Liver (tissue), 9 donors: ENCODE results near the gene GNPTAB. TPM values are rescaled to one million over a fixed set of nuclear protein-coding genes. Genes with fewer than 3 reads are reported as not detected.

Experiments used
- DNase-seq: peaks from one replicate; pipeline ENCODE4 v3.0.0-alpha.2; 2017; ENCODE audit warnings: low spot score
- H3K27ac ChIP-seq, 2 donors: one replicate each; pipeline ENCODE4 v1.7.0; 2013; ENCODE audit warnings: inconsistent platforms in 2 of 2, low read length in 2 of 2, control low read depth in 1 of 2, low read depth in 1 of 2, mild to moderate bottlenecking in 1 of 2
- H3K27me3 ChIP-seq, 4 donors: one replicate each; pipeline versions ENCODE4 v1.6.1 to v1.7.0; 2013; ENCODE audit warnings: low read length in 3 of 4, inconsistent platforms in 1 of 4, mild to moderate bottlenecking in 1 of 4, moderate library complexity in 1 of 4; ENCODE audit not compliant: control insufficient read depth in 4 of 4, insufficient read depth in 4 of 4
- H3K36me3 ChIP-seq, 4 donors: one replicate each; pipeline versions ENCODE4 v1.6.1 to v1.7.0; 2013; ENCODE audit warnings: low read length in 3 of 4, mild to moderate bottlenecking in 3 of 4, low read depth in 1 of 4, moderate library complexity in 1 of 4; ENCODE audit not compliant: control insufficient read depth in 4 of 4, insufficient read depth in 3 of 4
- H3K4me1 ChIP-seq, 4 donors: one replicate each; pipeline versions ENCODE4 v1.6.1 to v1.7.0; 2013; ENCODE audit warnings: low read length in 3 of 4, mild to moderate bottlenecking in 3 of 4, moderate library complexity in 1 of 4; ENCODE audit not compliant: control insufficient read depth in 4 of 4, insufficient read depth in 4 of 4
- H3K4me3 ChIP-seq, 3 donors: one replicate each; pipeline versions ENCODE4 v1.6.1 to v1.7.0; 2013; ENCODE audit warnings: low read length in 3 of 3, control low read depth in 1 of 3, low read depth in 1 of 3, mild to moderate bottlenecking in 1 of 3
- H3K9ac ChIP-seq, 2 donors: one replicate each; pipeline ENCODE4 v1.7.0; 2013; ENCODE audit warnings: low read length in 2 of 2, mild to moderate bottlenecking in 2 of 2, moderate library complexity in 2 of 2, control low read depth in 1 of 2, low read depth in 1 of 2
- H3K9me3 ChIP-seq, 4 donors: one replicate each; pipeline versions ENCODE4 v1.6.1 to v1.7.0; 2013; ENCODE audit warnings: low read length in 3 of 4; ENCODE audit not compliant: control insufficient read depth in 4 of 4
- ATF3 ChIP-seq: IDR thresholded peaks from 2 replicates; pipeline ENCODE4 v1.6.1; 2016; ENCODE audit warnings: antibody characterized with exemption
- CTCF ChIP-seq: fragments of 150-350 bp; IDR thresholded peaks from 2 replicates; pipeline ENCODE4 v1.5.1; 2017; ENCODE audit warnings: improper control_type of control experiment, low read depth, low read length; ENCODE audit not compliant: missing input control
- FOXA1 ChIP-seq: IDR thresholded peaks from 2 replicates; pipeline ENCODE4 v1.6.1; 2016; ENCODE audit warnings: antibody characterized with exemption
- FOXA2 ChIP-seq: IDR thresholded peaks from 2 replicates; pipeline ENCODE4 v1.6.1; 2016; ENCODE audit warnings: antibody characterized with exemption
- HNF4G ChIP-seq: IDR thresholded peaks from 2 replicates; pipeline ENCODE4 v1.6.1; 2016; ENCODE audit warnings: antibody characterized with exemption
- RAD21 ChIP-seq, 2 donors: IDR thresholded peaks; 2 replicates each; pipeline ENCODE4 v1.6.1; 2016; ENCODE audit warnings: antibody characterized with exemption in 2 of 2, mild to moderate bottlenecking in 2 of 2
- RXRA ChIP-seq, 2 donors: IDR thresholded peaks; 2 replicates each; pipeline ENCODE4 v1.6.1; 2017 to 2018; ENCODE audit warnings: antibody characterized with exemption in 2 of 2, mild to moderate bottlenecking in 1 of 2
- SP1 ChIP-seq: IDR thresholded peaks from 2 replicates; pipeline ENCODE4 v1.6.1; 2018; ENCODE audit warnings: antibody characterized with exemption, mild to moderate bottlenecking
- TAF1 ChIP-seq: conservative IDR thresholded peaks from 2 replicates; pipeline ENCODE4 v1.6.1; 2016; ENCODE audit warnings: antibody characterized with exemption, mild to moderate bottlenecking
- ZBTB33 ChIP-seq: IDR thresholded peaks from 2 replicates; pipeline ENCODE4 v1.6.1; 2016; ENCODE audit warnings: antibody characterized with exemption
- WGBS: extraction: QIAGEN DNeasy Blood & Tissue Kit; methylation state at CpG from one replicate; pipeline ENCODE4 v1.1.7; 2013; 5-methylcytosine and 5-hydroxymethylcytosine counted together
- polyA plus RNA-seq, 2 donors: library from polyadenylated mRNA; stranded (reverse) in 1 of 2; unstranded in 1 of 2; fragments of 200-250 nt in 1 of 2; fragments of >200 nt in 1 of 2; fragmentation: Nextera tagmentation in 1 of 2; extraction: Ambion mirVana in 1 of 2; gene quantifications; one replicate each; pipeline versions ENCODE4 v1.2.1 to v1.2.3, GENCODE V29; 2013 to 2015
- total RNA-seq, 2 donors: library from RNA; depleted of rRNA; stranded (reverse); fragments of >200 nt; gene quantifications; one replicate each; pipeline ENCODE4 v1.2.3, GENCODE V29; 2014
- donor health status: healthy.
- donor health status: healthy.
- donor health status: healthy.
- donor health status: healthy.
- donor health status: healthy.

GNPTAB gene
- total and polyA plus RNA-seq, 4 donors = 4.6 to 11.1 (median 7.7) TPM

GRCh38 chr12:101769865-101770264 is 60.9 kb downstream of the GNPTAB start:
- no peak overlapping the region for H3K4me3 ChIP-seq
- H3K27me3 ChIP-seq = no peaks in the 10 kb centered on the region
- no peak overlapping the region for H3K27ac ChIP-seq
- no peaks in the 10 kb centered on the region for H3K4me1 ChIP-seq
- no peaks in the 10 kb centered on the region for H3K9me3 ChIP-seq
- H3K36me3 ChIP-seq = peaks cover 0 to 7% (median 0%) of the 10 kb centered on the region in 4 donors
- 65% methylated on average over 5 of the region's 5 CpGs for WGBS
- DNase-seq = no peak
- TF ChIP-seq RAD21 (IDR thresholded peaks at IDR 0.05) (no peak), TAF1 (no peak), ZBTB33 (no peak), ATF3 (no peak), RXRA (IDR thresholded peaks at IDR 0.05) (no peak), FOXA1 (no peak)
- H3K9ac ChIP-seq = no peak overlapping the region

GRCh38 chr12:101768781-101769180 is 62.0 kb downstream of the GNPTAB start:
- peaks cover 0 to 7% (median 0%) of the 10 kb centered on the region in 4 donors for H3K36me3 ChIP-seq
- no peak for TF ChIP-seq ZBTB33

GRCh38 chr12:101767537-101767936 is 63.2 kb downstream of the GNPTAB start:
- TF ChIP-seq FOXA2 (no peak), ZBTB33 (no peak), CTCF (no peak), HNF4G (no peak), SP1 (no peak)
- Histone ChIP-seq H3K4me1 (no peaks in the 10 kb centered on the region), H3K9me3 (no peaks in the 10 kb centered on the region), H3K27me3 (no peaks in the 10 kb centered on the region), H3K4me3 (no peak overlapping the region), H3K9ac (no peak overlapping the region), H3K27ac (no peak overlapping the region), H3K36me3 (peaks cover 0 to 7% (median 0%) of the 10 kb centered on the region in 4 donors)
- no peak for DNase-seq
- WGBS = 56% methylated on average over 1 of the region's 1 CpG

More at GRCh38 chr12:101768781-101769180, 62.0 kb downstream of the GNPTAB start:
- H3K4me1 ChIP-seq = no peaks in the 10 kb centered on the region
- DNase-seq = no peak
- H3K27ac ChIP-seq = no peak overlapping the region
- H3K4me3 ChIP-seq = no peak overlapping the region
- WGBS = 92% methylated on average over 2 of the region's 2 CpGs
- H3K27me3 ChIP-seq = no peaks in the 10 kb centered on the region
- H3K9ac ChIP-seq = no peak overlapping the region
- H3K9me3 ChIP-seq = no peaks in the 10 kb centered on the region
